GM21737 (cell line): ENCODE results near the gene TMPRSS11A.

Source experiments
- ATAC-seq: cut with Tn5 transposase; IDR thresholded peaks from one replicate; pipeline ENCODE4 v1.9.1; 2021; ENCODE audit warnings: mild to moderate bottlenecking, moderate library complexity; ENCODE audit not compliant: unreplicated experiment

The TMPRSS11A gene

DNA sequence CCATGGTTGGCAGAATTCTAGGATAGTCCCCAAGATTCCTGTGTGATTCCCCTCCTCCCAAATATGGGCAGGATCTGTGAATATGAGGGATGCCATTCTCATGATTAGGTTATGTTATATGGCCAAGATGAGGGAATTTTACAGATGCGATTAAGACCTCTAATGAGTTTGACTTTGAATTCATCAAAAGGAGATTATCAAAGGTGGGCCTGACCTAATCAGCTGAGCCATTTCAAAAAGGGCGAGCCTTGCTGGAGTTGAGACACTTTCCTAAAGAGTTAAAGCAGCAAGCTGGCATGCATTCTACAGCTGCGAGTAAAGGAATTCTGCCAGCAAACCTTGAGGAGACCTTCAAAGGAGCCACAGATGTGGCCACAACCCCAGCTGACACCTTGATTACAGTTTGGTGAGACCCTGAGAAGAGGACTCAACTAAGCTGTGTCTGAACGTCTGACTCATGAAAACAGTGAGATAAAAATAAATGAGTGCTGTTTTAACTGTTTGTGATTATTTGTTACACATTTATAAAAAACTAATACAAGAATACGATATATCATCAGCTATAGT is 47.8 kb downstream of the TMPRSS11A start:
- ATAC-seq = no peak

DNA sequence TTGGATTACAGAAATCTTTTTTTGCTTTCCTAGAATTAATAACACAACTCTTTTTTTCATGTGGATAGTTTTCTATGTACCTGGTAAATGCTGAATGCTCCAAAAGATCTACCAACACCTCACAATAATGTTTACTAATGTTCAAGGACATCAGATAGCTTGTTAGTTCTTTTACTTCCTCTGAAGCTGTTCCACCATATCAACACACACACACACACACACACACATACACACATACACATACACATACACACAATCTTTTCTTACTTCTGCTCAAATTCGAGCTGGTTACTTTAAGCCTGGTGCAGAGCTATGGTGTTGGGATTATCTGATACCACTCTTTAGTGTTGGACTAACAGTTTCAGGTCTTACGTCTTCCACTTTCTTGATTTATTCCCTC is 51.2 kb downstream of the TMPRSS11A start:
- ATAC-seq = no peak

GRCh38 chr4:67911638-67912037 is 51.7 kb downstream of the TMPRSS11A start:
- ATAC-seq = no peak

DNA sequence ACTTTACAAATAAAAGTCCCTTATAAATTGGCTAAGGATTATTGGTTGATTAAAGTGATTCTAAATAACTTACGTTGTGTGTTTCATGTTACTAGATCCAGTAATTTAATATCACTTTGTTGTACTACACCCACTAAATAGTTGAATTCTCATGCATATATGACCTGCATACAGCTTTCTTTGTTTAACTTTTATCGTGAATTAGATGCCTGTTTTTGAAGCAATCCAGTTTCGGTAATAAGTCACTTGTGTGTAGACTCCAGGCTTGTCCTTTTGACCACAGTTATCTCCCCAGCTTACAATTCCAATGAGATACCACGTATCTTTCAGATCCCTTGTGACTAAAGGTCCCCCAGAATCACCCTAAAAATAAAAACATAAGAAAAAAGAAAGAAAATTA is 52.2 kb downstream of the TMPRSS11A start:
- ATAC-seq = no peak

DNA sequence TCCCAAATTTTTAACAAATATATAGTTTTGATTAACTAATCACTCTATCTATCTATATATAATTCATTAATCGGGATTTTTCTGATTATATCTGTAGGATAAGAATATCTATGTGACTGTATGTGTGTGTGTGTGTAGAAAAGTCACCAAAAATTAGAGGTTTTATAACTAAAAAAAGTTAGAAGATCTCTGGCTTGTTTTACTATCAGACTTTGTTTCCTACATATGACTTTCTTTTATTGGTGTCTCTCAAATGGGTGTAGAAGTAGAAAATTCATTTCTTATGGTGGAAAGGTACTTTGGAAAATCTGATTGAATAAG is 52.7 kb downstream of the TMPRSS11A start:
- no peak for ATAC-seq

DNA sequence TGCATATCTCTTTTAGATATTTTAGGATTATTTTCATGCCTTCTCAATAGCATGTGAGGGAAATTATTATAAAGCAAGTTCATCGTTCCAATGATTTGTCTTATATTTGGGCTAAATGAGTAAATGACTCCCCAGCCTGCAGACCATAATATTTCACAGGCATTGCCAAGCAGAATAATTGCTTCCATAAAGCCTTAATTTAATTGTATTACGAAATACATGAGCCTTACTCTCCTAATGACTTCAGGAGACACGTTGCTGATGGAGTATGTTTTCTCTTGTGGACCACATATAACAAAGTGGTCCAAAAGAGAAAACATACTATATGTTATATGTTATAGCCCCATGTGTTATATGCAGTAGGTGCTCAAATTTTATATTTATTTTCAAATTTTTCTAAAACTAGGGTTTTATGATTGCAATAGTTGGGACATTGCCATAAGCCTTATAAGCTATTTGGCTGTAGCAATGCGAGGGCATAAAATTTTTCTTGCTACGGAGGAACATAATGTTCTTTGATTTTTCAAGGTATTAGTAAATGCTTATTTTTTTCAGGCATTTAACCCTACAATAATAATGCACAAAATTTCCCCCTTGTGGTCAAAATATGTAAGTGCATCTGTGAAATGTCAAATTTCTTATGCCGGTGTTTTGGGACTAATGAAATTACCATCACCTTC is 53.2 kb downstream of the TMPRSS11A start:
- ATAC-seq = no peak

GRCh38 chr4:67907650-67908049 is 55.6 kb downstream of the TMPRSS11A start:
- no peak for ATAC-seq

GRCh38 chr4:67899096-67899495 is 64.2 kb downstream of the TMPRSS11A start:
- ATAC-seq = no peak

GRCh38 chr4:67897686-67898085 is 65.6 kb downstream of the TMPRSS11A start:
- ATAC-seq = no peak

DNA sequence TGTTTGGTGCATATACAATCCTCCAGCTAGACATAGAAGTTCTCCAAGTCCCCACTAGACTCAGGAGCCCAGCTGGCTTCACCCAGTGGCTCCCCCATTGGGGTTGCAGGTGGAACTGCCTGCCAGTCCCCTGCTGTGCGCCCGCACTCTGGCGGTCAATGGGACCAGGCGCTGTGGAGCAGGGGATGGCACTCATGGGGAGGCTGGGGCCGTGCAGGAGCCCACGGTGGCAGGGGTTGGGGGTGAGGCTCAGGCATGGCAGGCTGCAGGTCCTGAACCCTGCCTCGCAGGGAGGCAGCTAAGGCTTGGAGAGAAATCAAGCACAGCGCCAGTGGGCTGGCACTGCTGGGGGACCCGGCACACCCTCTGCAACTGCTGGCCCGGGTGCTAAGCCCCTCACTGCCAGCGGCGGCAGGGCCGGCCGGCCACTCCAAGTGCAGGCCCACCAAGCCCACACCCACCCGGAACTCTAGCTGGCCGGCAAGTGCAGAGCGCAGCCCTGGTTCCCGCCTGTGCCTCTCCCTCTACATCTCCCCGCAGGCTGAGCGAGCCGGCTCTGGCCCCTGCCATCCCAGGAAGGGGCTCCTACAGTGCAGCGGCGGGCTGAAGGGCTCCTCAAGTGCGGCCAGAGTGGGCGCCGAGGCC is 66.8 kb downstream of the TMPRSS11A start:
- no peak for ATAC-seq

GRCh38 chr4:67894659-67895058 is 68.6 kb downstream of the TMPRSS11A start:
- ATAC-seq = no peak

GRCh38 chr4:67892905-67893304 is 70.4 kb downstream of the TMPRSS11A start:
- no peak for ATAC-seq

DNA sequence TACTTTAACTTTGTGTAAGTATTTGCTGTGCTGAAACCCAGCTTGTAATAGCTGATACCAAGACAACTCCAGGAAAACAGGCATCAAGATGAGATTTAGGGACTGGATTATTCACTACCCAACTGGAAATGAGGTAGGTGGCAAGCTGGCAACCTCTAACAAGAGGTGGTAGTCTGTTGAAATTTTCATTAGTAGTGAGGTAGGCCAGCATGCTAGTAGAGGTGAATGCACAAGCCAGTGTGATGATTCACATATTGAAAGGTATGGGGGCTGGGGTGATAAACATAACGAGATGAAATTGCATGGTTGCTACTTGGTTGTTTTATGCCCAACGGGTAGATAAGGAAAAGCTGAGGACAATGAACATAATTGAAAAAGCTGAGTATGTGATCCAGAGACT is 71.0 kb downstream of the TMPRSS11A start:
- no peak for ATAC-seq

DNA sequence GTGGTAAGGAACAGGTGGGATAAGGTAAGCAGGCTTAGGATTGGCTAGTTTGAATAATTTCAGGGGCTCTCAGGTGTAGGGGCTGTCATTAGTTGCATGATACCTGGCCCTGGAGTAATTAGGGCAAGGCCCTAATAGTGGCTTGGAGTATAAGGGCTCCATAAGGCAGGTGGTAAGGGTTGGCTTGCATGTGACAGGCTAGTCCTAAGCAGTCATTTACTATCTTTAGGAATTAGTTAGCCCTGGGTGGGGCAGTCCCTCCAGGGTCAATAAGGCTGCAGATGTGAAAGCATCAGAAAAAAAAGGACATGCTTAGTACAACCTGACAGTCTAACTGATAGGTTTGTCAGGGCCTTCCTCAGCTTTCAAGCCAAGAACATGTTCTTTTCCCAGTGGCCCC is 71.6 kb downstream of the TMPRSS11A start:
- no peak for ATAC-seq

- no peak for ATAC-seq
Observed at GRCh38 chr4:67886281-67886680, 77.0 kb downstream of the TMPRSS11A start.

GRCh38 chr4:67885762-67886161 is 77.5 kb downstream of the TMPRSS11A start:
- no peak for ATAC-seq

GRCh38 chr4:67884701-67885100 is 78.6 kb downstream of the TMPRSS11A start:
- no peak for ATAC-seq

DNA sequence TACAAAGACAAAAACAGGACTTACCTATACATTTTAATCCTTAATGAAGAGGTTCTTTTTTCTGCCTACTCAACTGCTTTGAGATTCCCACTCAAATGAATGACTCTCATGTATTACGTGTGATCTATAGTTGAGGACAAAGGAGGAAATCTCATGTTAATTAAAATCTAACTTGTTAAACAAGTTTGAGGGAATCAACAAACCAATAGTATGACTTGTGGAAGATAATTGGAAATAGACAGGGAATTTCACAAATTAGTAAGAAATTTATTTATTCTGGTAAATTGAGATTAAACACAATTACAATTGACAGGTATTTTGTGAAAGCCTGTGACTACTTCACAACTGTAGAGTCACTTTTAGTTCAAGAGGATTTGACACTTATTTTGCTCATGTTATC is 79.4 kb downstream of the TMPRSS11A start, which contains the start of gene TMPRSS11D:
Gene TMPRSS11D, minus strand, starts transcription at position 101 of the 400 bp plus-strand sequence. Its CDS starts 69 bp downstream, at position 32.
- no peak for ATAC-seq

GRCh38 chr4:67883458-67883857 is 79.8 kb downstream of the TMPRSS11A start:
- no peak for ATAC-seq

- no peak for ATAC-seq
Observed at GRCh38 chr4:67880866-67881610, 82.3 kb downstream of the TMPRSS11A start.

DNA sequence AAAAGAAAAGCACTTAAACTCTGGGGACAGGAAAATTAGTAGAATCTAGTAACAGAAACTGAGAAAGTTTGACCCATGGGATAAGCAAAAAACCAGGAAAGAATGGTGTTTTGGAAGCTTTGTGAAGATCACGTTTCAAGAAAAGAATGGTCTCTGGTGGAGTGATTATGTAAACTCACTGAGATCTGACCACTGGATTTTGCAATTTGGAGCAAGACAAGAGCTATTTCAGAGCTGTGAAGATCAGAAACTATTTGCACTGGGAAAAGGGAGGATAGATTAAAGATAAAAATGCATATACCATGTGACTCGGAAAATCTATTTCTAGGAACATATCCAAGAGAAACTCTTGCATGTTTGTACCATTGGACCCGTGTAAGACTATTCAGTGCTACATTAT is 83.8 kb downstream of the TMPRSS11A start:
- no peak for ATAC-seq

DNA sequence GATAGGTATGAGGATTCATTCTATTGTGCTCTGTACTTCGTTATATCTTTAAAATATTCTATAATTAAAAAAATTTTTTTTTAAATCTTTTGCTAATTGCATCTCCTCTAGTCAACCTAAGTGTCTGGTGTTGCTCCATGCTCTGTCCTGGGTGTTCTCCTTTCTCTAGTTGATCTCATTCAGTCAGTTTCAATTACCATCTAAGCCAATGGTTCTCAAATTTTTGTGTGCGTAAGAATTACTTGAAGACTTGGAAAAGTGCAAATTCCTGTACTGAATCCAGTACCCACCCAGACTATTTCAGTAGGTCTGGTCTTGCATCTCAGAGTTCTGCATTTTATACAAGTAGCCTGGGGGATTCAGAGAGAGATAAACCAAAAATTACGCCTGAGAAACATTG is 86.2 kb downstream of the TMPRSS11A start:
- ATAC-seq = no peak
